SK-N-SH treated with all-trans-retinoic acid at 6 μM for 48 hours (cell line): ENCODE results near the gene PEX7.
A peak's percentile ranks its signal among the peaks of the same experiment; 100 is the strongest.

Experiments
- ATAC-seq: fragments of 200-7000 bp; cut with Tn5 transposase; 3 replicates; pipeline ENCODE4 v1.9.1; 2020; ENCODE audit warnings: mild to moderate bottlenecking, moderate library complexity
- ARNTL ChIP-seq: fragments of 450-650 bp; formaldehyde crosslinking; IDR thresholded peaks from 2 replicates; pipeline ENCODE4 v1.5.0; 2020; ENCODE audit warnings: low read depth, mild to moderate bottlenecking, moderate library complexity, borderline replicate concordance
- BACH2 ChIP-seq: fragments of 250-450 bp; sonication (Bioruptor Pico); IDR thresholded peaks from 2 replicates; pipeline ENCODE4 v1.9.0; 2021; ENCODE audit warnings: mild to moderate bottlenecking, borderline replicate concordance
- CSDC2 ChIP-seq: fragments of 250-450 bp; sonication (Bioruptor Pico); IDR thresholded peaks from 2 replicates; pipeline ENCODE4 v1.5.0; 2020; ENCODE audit warnings: mild to moderate bottlenecking, moderate library complexity
- ESRRG ChIP-seq: fragments of 250-450 bp; sonication (Bioruptor Pico); IDR thresholded peaks from 2 replicates; pipeline ENCODE4 v1.6.1; 2021; ENCODE audit warnings: mild to moderate bottlenecking
- ISL1 ChIP-seq: fragments of 250-450 bp; sonication (Bioruptor Pico); IDR thresholded peaks from 2 replicates; pipeline ENCODE4 v2.1.2; 2022; ENCODE audit warnings: mild to moderate bottlenecking, moderate library complexity
- OSR1 ChIP-seq: fragments of 250-450 bp; sonication (Bioruptor Pico); IDR thresholded peaks from 2 replicates; pipeline ENCODE4 v1.8.0; 2022; ENCODE audit warnings: moderate library complexity, mild to moderate bottlenecking, inconsistent platforms
- PPARA ChIP-seq: fragments of 250-450 bp; sonication (Bioruptor Pico); IDR thresholded peaks from 2 replicates; pipeline ENCODE4 v1.5.0; 2020; ENCODE audit warnings: mild to moderate bottlenecking, borderline replicate concordance
- RARB ChIP-seq: fragments of 250-450 bp; sonication (Bioruptor Pico); IDR thresholded peaks from 2 replicates; pipeline ENCODE4 v1.8.0; 2021; ENCODE audit warnings: mild to moderate bottlenecking, moderate library complexity
- SNAI2 ChIP-seq: fragments of 250-450 bp; sonication (Bioruptor Pico); IDR thresholded peaks from 2 replicates; pipeline ENCODE4 v1.5.0; 2020; ENCODE audit warnings: mild to moderate bottlenecking, moderate library complexity
- TCF4 ChIP-seq: fragments of 250-450 bp; sonication (Bioruptor Pico); IDR thresholded peaks from 2 replicates; pipeline ENCODE4 v1.8.0; 2021; ENCODE audit warnings: mild to moderate bottlenecking, moderate library complexity, borderline replicate concordance
- TOX ChIP-seq: fragments of 250-450 bp; sonication (Bioruptor Pico); IDR thresholded peaks from 2 replicates; pipeline ENCODE4 v1.8.0; 2021; ENCODE audit warnings: mild to moderate bottlenecking, moderate library complexity, borderline replicate concordance
- ZC3H10 ChIP-seq: fragments of 250-450 bp; sonication (Bioruptor Pico); IDR thresholded peaks from 2 replicates; pipeline ENCODE4 v1.5.1; 2021; ENCODE audit warnings: mild to moderate bottlenecking, moderate library complexity
- ZFP3 ChIP-seq: fragments of 250-450 bp; sonication (Bioruptor Pico); IDR thresholded peaks from 2 replicates; pipeline ENCODE4 v1.5.0; 2020; ENCODE audit warnings: mild to moderate bottlenecking, moderate library complexity
- ZFP30 ChIP-seq: fragments of 450-650 bp; formaldehyde crosslinking; IDR thresholded peaks from 2 replicates; pipeline ENCODE4 v1.5.0; 2022; ENCODE audit warnings: mild to moderate bottlenecking, moderate library complexity
- ZNF70 ChIP-seq: fragments of 450-650 bp; formaldehyde crosslinking; IDR thresholded peaks from 2 replicates; pipeline ENCODE4 v1.5.0; 2020; ENCODE audit warnings: mild to moderate bottlenecking, moderate library complexity
- ZNF8 ChIP-seq: fragments of 450-650 bp; formaldehyde crosslinking; IDR thresholded peaks from 2 replicates; pipeline ENCODE4 v1.5.0; 2020; ENCODE audit warnings: mild to moderate bottlenecking, moderate library complexity
- TF ChIP-seq, protein P1 (sequence below): fragments of 250-450 bp; sonication (Bioruptor Pico); IDR thresholded peaks from 2 replicates; pipeline ENCODE4 v1.5.1; 2020; ENCODE audit warnings: low read depth, mild to moderate bottlenecking, moderate library complexity
- TF ChIP-seq, protein P2 (sequence below): fragments of 250-450 bp; sonication (Bioruptor Pico); IDR thresholded peaks from 2 replicates; pipeline ENCODE4 v1.5.0; 2020; ENCODE audit warnings: mild to moderate bottlenecking, moderate library complexity
- TF ChIP-seq, protein P3 (sequence below): fragments of 250-450 bp; sonication (Bioruptor Pico); IDR thresholded peaks from 2 replicates; pipeline ENCODE4 v1.5.1; 2021; ENCODE audit warnings: mild to moderate bottlenecking, moderate library complexity
- TF ChIP-seq, protein P4 (sequence below): fragments of 250-450 bp; sonication (Bioruptor Pico); IDR thresholded peaks from 2 replicates; pipeline ENCODE4 v1.8.0; 2020; ENCODE audit warnings: mild to moderate bottlenecking, moderate library complexity, borderline replicate concordance

PEX7 gene

DNA sequence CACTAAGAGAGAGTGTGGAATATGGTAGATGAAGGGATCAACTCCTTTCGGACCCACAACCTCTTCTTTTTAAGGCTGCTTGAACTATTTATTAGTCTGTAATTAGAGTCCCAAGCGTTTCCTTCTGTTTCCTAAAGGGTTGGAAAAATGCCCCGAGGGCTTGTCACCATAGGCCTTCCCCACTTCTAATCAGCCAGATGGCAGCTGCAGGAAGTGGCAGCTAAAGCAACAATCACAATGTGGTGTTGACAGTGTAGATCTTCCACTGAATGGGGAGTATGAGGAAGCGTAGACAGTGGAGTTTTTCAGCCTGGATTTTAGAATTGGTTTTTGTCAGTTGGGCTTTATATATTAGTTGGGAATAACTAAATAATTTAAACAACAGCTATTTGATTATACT, 140.3 kb downstream of the PEX7 start:
- no peak for ATAC-seq
- TF ChIP-seq SNAI2 (CRISPR knock-in tag) (no peak), OSR1 (no peak), ESRRG (no peak), ZFP3 (CRISPR knock-in tag) (no peak), ZFP30 (no peak), BACH2 (CRISPR knock-in tag) (no peak), ZNF8 (0 out of 2 replicates have a peak, but pooled peaks have one; percentile 41), ZC3H10 (CRISPR knock-in tag) (no peak), TCF4 (peak; percentile 71; the same call in 1 of the 2 replicates)
- TF ChIP-seq, protein P1, sequence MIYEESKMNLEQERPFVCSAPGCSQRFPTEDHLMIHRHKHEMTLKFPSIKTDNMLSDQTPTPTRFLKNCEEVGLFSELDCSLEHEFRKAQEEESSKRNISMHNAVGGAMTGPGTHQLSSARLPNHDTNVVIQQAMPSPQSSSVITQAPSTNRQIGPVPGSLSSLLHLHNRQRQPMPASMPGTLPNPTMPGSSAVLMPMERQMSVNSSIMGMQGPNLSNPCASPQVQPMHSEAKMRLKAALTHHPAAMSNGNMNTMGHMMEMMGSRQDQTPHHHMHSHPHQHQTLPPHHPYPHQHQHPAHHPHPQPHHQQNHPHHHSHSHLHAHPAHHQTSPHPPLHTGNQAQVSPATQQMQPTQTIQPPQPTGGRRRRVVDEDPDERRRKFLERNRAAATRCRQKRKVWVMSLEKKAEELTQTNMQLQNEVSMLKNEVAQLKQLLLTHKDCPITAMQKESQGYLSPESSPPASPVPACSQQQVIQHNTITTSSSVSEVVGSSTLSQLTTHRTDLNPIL (CRISPR knock-in tag): no peak

DNA sequence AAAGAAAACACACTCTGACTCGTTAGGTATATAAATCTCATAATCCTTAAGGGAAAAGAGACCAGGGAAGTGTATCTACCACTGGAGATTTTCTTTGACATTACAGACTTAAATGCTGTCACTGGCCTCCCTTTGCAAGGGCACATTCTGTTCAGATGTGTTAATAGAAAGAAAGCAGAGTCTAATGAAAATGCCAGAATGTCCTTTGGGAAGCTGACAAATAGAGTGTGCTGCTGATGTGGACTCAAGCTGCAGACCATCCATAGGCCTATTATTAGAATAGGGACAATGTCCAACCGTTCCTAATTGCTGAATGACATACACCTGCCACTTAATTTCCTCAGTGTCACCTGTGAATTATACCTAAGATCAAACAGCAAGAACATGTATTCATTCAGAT, 140.9 kb downstream of the PEX7 start:
- TF ChIP-seq ZNF70 (CRISPR knock-in tag) (no peak), ZFP3 (CRISPR knock-in tag) (no peak), BACH2 (CRISPR knock-in tag) (no peak), PPARA (CRISPR knock-in tag) (no peak), ZFP30 (no peak), OSR1 (no peak), RARB (CRISPR knock-in tag) (no peak), TOX (CRISPR knock-in tag) (no peak), ZC3H10 (CRISPR knock-in tag) (no peak), CSDC2 (CRISPR knock-in tag) (no peak), ZNF8 (no peak), SNAI2 (CRISPR knock-in tag) (no peak), ARNTL (CRISPR knock-in tag) (no peak), TCF4 (no peak), ISL1 (CRISPR knock-in tag) (no peak)
- TF ChIP-seq, protein P2, sequence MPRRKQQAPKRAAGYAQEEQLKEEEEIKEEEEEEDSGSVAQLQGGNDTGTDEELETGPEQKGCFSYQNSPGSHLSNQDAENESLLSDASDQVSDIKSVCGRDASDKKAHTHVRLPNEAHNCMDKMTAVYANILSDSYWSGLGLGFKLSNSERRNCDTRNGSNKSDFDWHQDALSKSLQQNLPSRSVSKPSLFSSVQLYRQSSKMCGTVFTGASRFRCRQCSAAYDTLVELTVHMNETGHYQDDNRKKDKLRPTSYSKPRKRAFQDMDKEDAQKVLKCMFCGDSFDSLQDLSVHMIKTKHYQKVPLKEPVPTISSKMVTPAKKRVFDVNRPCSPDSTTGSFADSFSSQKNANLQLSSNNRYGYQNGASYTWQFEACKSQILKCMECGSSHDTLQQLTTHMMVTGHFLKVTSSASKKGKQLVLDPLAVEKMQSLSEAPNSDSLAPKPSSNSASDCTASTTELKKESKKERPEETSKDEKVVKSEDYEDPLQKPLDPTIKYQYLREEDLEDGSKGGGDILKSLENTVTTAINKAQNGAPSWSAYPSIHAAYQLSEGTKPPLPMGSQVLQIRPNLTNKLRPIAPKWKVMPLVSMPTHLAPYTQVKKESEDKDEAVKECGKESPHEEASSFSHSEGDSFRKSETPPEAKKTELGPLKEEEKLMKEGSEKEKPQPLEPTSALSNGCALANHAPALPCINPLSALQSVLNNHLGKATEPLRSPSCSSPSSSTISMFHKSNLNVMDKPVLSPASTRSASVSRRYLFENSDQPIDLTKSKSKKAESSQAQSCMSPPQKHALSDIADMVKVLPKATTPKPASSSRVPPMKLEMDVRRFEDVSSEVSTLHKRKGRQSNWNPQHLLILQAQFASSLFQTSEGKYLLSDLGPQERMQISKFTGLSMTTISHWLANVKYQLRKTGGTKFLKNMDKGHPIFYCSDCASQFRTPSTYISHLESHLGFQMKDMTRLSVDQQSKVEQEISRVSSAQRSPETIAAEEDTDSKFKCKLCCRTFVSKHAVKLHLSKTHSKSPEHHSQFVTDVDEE (CRISPR knock-in tag): no peak
- TF ChIP-seq, protein P3, sequence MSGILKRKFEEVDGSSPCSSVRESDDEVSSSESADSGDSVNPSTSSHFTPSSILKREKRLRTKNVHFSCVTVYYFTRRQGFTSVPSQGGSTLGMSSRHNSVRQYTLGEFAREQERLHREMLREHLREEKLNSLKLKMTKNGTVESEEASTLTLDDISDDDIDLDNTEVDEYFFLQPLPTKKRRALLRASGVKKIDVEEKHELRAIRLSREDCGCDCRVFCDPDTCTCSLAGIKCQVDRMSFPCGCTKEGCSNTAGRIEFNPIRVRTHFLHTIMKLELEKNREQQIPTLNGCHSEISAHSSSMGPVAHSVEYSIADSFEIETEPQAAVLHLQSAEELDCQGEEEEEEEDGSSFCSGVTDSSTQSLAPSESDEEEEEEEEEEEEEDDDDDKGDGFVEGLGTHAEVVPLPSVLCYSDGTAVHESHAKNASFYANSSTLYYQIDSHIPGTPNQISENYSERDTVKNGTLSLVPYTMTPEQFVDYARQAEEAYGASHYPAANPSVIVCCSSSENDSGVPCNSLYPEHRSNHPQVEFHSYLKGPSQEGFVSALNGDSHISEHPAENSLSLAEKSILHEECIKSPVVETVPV: no peak
- TF ChIP-seq, protein P4, sequence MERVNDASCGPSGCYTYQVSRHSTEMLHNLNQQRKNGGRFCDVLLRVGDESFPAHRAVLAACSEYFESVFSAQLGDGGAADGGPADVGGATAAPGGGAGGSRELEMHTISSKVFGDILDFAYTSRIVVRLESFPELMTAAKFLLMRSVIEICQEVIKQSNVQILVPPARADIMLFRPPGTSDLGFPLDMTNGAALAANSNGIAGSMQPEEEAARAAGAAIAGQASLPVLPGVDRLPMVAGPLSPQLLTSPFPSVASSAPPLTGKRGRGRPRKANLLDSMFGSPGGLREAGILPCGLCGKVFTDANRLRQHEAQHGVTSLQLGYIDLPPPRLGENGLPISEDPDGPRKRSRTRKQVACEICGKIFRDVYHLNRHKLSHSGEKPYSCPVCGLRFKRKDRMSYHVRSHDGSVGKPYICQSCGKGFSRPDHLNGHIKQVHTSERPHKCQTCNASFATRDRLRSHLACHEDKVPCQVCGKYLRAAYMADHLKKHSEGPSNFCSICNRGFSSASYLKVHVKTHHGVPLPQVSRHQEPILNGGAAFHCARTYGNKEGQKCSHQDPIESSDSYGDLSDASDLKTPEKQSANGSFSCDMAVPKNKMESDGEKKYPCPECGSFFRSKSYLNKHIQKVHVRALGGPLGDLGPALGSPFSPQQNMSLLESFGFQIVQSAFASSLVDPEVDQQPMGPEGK (CRISPR knock-in tag): no peak
- TF ChIP-seq, protein P1 (CRISPR knock-in tag): no peak
- no peak for ATAC-seq
